ENCODE results near the gene DSCAM. TPM values are rescaled to one million over a fixed set of nuclear protein-coding genes. Genes with fewer than 3 reads are reported as not detected.

DSCAM gene
- polyA plus RNA-seq, 3 donors, result not detected

DNA sequence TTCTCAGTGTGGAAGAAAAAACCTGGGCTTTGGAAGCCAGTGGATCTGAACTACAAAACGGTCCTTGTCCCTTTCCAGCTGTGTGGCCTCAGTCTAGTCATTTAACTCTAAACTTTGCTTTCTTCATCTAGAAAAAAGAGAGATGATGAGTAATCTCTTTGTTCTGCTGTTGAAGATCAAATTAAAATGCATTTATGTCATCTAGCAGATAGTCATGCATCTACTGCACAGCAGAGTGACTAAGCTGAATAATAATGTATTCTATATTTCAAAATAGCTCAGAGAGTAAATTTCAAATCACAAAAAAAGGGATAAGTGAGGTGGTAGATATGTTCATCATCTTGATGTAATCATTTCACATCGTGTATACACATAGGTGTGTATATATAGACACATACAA lies 473.2 kb downstream of the DSCAM start:
- H3K27me3 Mint-ChIP-seq (ENCODE audit: low read depth in 3 of 3), result peaks cover 0 to 7% (median 5%) of the 10 kb centered on the region in 3 donors
- Histone ChIP-seq H2AFZ (ENCODE audit: insufficient read depth, low read depth, low read length, poor library complexity, severe bottlenecking) (no peak overlapping the region), H3K36me3 (replicated peaks in 1 of 2; ENCODE audit: control insufficient read depth in 1 of 2, insufficient read depth in 2 of 2, low read length in 2 of 2) (no peaks in the 10 kb centered on the region), H3K27ac (ENCODE audit: low read depth in 1 of 2, low read length in 2 of 2) (no peak overlapping the region), H3K27me3 (ENCODE audit: control insufficient read depth in 2 of 2, insufficient read depth in 2 of 2, low read length in 2 of 2) (no peaks in the 10 kb centered on the region), H3K4me3 (replicated peaks in 1 of 3; ENCODE audit: low read depth in 2 of 3, low read length in 3 of 3) (no peak overlapping the region), H3K79me2 (ENCODE audit: insufficient read depth, low read length) (no peaks in the 10 kb centered on the region), H4K20me1 (ENCODE audit: insufficient read depth, low read length) (no peaks in the 10 kb centered on the region), H3K9ac (ENCODE audit: insufficient read depth, low read length, poor library complexity, severe bottlenecking) (no peak overlapping the region), H3K4me1 (ENCODE audit: control insufficient read depth in 1 of 2, insufficient read depth in 2 of 2, low read length in 2 of 2) (no peaks in the 10 kb centered on the region), H3K9me3 (replicated peaks in 1 of 2; ENCODE audit: control insufficient read depth in 1 of 2, insufficient read depth in 1 of 2, low read length in 2 of 2) (no peaks in the 10 kb centered on the region), H3K4me2 (replicated peaks; ENCODE audit: extremely low read depth, low read length, poor library complexity, severe bottlenecking) (no peak overlapping the region)
- no peaks in the 10 kb centered on the region for H3K4me1 Mint-ChIP-seq
- peaks cover 0 to 3% (median 0%) of the 10 kb centered on the region in 7 donors for H3K9me3 Mint-ChIP-seq
- WGBS (ENCODE audit: insufficient coverage), result no CpG with 5 or more reads among the region's 2 CpGs
- H3K27ac Mint-ChIP-seq, result no peak overlapping the region
- H3K36me3 Mint-ChIP-seq, result no peaks in the 10 kb centered on the region
- intact Hi-C loops (cut with micrococcal nuclease), result no loop called here
- TF ChIP-seq, protein P1, sequence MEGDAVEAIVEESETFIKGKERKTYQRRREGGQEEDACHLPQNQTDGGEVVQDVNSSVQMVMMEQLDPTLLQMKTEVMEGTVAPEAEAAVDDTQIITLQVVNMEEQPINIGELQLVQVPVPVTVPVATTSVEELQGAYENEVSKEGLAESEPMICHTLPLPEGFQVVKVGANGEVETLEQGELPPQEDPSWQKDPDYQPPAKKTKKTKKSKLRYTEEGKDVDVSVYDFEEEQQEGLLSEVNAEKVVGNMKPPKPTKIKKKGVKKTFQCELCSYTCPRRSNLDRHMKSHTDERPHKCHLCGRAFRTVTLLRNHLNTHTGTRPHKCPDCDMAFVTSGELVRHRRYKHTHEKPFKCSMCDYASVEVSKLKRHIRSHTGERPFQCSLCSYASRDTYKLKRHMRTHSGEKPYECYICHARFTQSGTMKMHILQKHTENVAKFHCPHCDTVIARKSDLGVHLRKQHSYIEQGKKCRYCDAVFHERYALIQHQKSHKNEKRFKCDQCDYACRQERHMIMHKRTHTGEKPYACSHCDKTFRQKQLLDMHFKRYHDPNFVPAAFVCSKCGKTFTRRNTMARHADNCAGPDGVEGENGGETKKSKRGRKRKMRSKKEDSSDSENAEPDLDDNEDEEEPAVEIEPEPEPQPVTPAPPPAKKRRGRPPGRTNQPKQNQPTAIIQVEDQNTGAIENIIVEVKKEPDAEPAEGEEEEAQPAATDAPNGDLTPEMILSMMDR (IDR thresholded peaks at IDR 0.05), result no peak
- no peak overlapping the region for H3K4me3 Mint-ChIP-seq
- DNase-seq, result no peak

DNA sequence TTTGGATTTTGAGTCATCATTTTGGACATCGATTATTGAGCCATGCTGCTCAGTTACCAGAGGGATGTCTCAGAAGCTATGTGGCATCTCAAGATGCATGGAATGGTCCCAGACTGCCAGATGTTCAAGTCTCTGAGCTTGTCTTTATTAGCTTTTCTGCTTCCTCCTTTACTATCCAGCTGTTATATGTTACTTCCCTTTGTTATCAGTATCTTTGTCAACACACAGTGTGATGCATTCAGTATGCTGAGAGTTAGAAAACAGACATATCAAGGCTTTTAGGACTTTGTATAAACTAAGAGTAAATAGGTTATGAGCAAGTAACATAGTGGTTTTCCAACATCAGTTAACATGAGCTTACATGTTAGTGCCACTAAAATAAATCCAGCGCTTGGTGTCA lies 474.5 kb downstream of the DSCAM start:
- H3K27me3 Mint-ChIP-seq (ENCODE audit: low read depth in 3 of 3), result peaks cover 0 to 6% (median 2%) of the 10 kb centered on the region in 3 donors
- no peaks in the 10 kb centered on the region for H4K20me1 ChIP-seq (ENCODE audit: insufficient read depth, low read length)
- no peak overlapping the region for H3K27ac Mint-ChIP-seq
- DNase-seq, result no peak
- H3K9me3 Mint-ChIP-seq, result peaks cover 0 to 3% (median 0%) of the 10 kb centered on the region in 7 donors
- H3K36me3 ChIP-seq (replicated peaks in 1 of 2; ENCODE audit: control insufficient read depth in 1 of 2, insufficient read depth in 2 of 2, low read length in 2 of 2), result no peaks in the 10 kb centered on the region
- no peaks in the 10 kb centered on the region for H3K27me3 ChIP-seq (ENCODE audit: control insufficient read depth in 2 of 2, insufficient read depth in 2 of 2, low read length in 2 of 2)
- H3K4me1 Mint-ChIP-seq, result no peaks in the 10 kb centered on the region
- H2AFZ ChIP-seq (ENCODE audit: insufficient read depth, low read depth, low read length, poor library complexity, severe bottlenecking), result no peak overlapping the region
- H3K4me3 ChIP-seq (replicated peaks in 1 of 3; ENCODE audit: low read depth in 2 of 3, low read length in 3 of 3), result no peak overlapping the region
- TF ChIP-seq, protein P1 (IDR thresholded peaks at IDR 0.05), result no peak
- no peak overlapping the region for H3K4me3 Mint-ChIP-seq
- WGBS (ENCODE audit: insufficient coverage), result 91% methylated on average over 1 of the region's 2 CpGs
- no peak overlapping the region for H3K4me2 ChIP-seq (replicated peaks; ENCODE audit: extremely low read depth, low read length, poor library complexity, severe bottlenecking)
- H3K4me1 ChIP-seq (ENCODE audit: control insufficient read depth in 1 of 2, insufficient read depth in 2 of 2, low read length in 2 of 2), result no peaks in the 10 kb centered on the region
- no peaks in the 10 kb centered on the region for H3K36me3 Mint-ChIP-seq
- H3K9me3 ChIP-seq (replicated peaks in 1 of 2; ENCODE audit: control insufficient read depth in 1 of 2, insufficient read depth in 1 of 2, low read length in 2 of 2), result no peaks in the 10 kb centered on the region
- intact Hi-C loops (cut with micrococcal nuclease), result no loop called here
- H3K79me2 ChIP-seq (ENCODE audit: insufficient read depth, low read length), result no peaks in the 10 kb centered on the region
- H3K27ac ChIP-seq (ENCODE audit: low read depth in 1 of 2, low read length in 2 of 2), result no peak overlapping the region
- H3K9ac ChIP-seq (ENCODE audit: insufficient read depth, low read length, poor library complexity, severe bottlenecking), result no peak overlapping the region
